ENCODE data around the gene MRPS5.

MRPS5 gene

GRCh38 chr2:95059656-95060370 is 61.8 kb downstream of the MRPS5 start:
- DNase-seq, result no peak

GRCh38 chr2:95058989-95059641 is 62.5 kb downstream of the MRPS5 start:
- DNase-seq, result no peak

GRCh38 chr2:95058466-95058988 is 63.1 kb downstream of the MRPS5 start:
- no peak for DNase-seq

- DNase-seq, result no peak
Measured at GRCh38 chr2:95057535-95058370, 63.9 kb downstream of the MRPS5 start.

GRCh38 chr2:95056461-95057459 is 64.8 kb downstream of the MRPS5 start:
- DNase-seq, result no peak

GRCh38 chr2:95056044-95056443 is 65.6 kb downstream of the MRPS5 start:
- DNase-seq, result no peak

- no peak for DNase-seq
Measured at GRCh38 chr2:95055262-95055661, 66.3 kb downstream of the MRPS5 start.

GRCh38 chr2:95054016-95054415 is 67.6 kb downstream of the MRPS5 start:
- DNase-seq, result no peak

- DNase-seq, result no peak
Measured at GRCh38 chr2:95053543-95053942, 68.1 kb downstream of the MRPS5 start.

- no peak for DNase-seq
Measured at GRCh38 chr2:95052804-95053479, 68.7 kb downstream of the MRPS5 start.

GRCh38 chr2:95052307-95052706 is 69.3 kb downstream of the MRPS5 start:
- DNase-seq, result no peak

GRCh38 chr2:95051626-95052025 is 70.0 kb downstream of the MRPS5 start:
- DNase-seq, result no peak

GRCh38 chr2:95050385-95051300 is 71.0 kb downstream of the MRPS5 start:
- no peak for DNase-seq

GRCh38 chr2:95049961-95050360 is 71.6 kb downstream of the MRPS5 start:
- DNase-seq, result no peak

GRCh38 chr2:95049683-95049955 is 72.0 kb downstream of the MRPS5 start:
- no peak for DNase-seq

- no peak for DNase-seq
Measured at GRCh38 chr2:95048825-95049682, 72.6 kb downstream of the MRPS5 start.

- no peak for DNase-seq
Measured at GRCh38 chr2:95047629-95048510, 73.7 kb downstream of the MRPS5 start.

- DNase-seq, result no peak
Measured at GRCh38 chr2:95046371-95047112, 75.1 kb downstream of the MRPS5 start.

Measured in stimulated activated CD4-positive, alpha-beta T cell treated with anti-CD3 and anti-CD28 coated beads, Interleukin-1b, Interleukin-23, amount 100 ng/mL, for 48 hours (primary cell).